K562 (cell line): ENCODE results near the gene PDE6B. TPM values are rescaled to one million over a fixed set of nuclear protein-coding genes. Genes with fewer than 3 reads are reported as not detected.

ENCODE experiments used
- BRD4 ChIP-seq: fragments of 200-600 bp; sonication (generic); IDR thresholded peaks from 2 replicates; pipeline ENCODE4 v1.6.1; 2017; ENCODE audit warnings: inconsistent platforms
- CTCF ChIP-seq, 3 experiments: IDR thresholded peaks in 2 of 3; conservative IDR thresholded peaks in 1 of 3; 2 replicates each; pipeline ENCODE4 v1.5.1; 2011 to 2012; ENCODE audit warnings: low read length in 3 of 3, mild to moderate bottlenecking in 3 of 3, control low read depth in 2 of 3, improper control_type of control experiment in 1 of 3, inconsistent platforms in 1 of 3, low read depth in 1 of 3, mixed read lengths in 1 of 3, moderate library complexity in 1 of 3; ENCODE audit not compliant: insufficient read depth in 2 of 3
- IFI16 ChIP-seq: fragments of 250-450 bp; sonication (Bioruptor Pico); IDR thresholded peaks from 2 replicates; pipeline ENCODE4 v2.1.2; 2022; ENCODE audit warnings: mild to moderate bottlenecking, inconsistent platforms
- KAT7 ChIP-seq: sonication (generic); formaldehyde crosslinking; IDR thresholded peaks from 2 replicates; pipeline ENCODE4 v1.8.0; 2022; ENCODE audit warnings: missing genetic modification reagents, mild to moderate bottlenecking, borderline replicate concordance
- RAD21 ChIP-seq, 2 experiments: fragments of 250-450 bp in 1 of 2; fragments of 450-650 bp in 1 of 2; sonication (Bioruptor Pico) in 1 of 2; formaldehyde crosslinking in 1 of 2; IDR thresholded peaks in 1 of 2; conservative IDR thresholded peaks in 1 of 2; 2 replicates each; pipeline versions ENCODE4 v1.4.0 to v1.8.0; 2020 to 2022; ENCODE audit warnings: mild to moderate bottlenecking in 2 of 2, moderate library complexity in 1 of 2
- REST ChIP-seq, 2 experiments: fragments of 450-650 bp; formaldehyde crosslinking in 1 of 2; IDR thresholded peaks; 2 replicates each; pipeline versions ENCODE4 v1.4.0 to v1.6.1; 2014 to 2020; ENCODE audit warnings: mild to moderate bottlenecking in 2 of 2, borderline replicate concordance in 1 of 2, low read depth in 1 of 2
- SIN3B ChIP-seq: fragments of 450-650 bp; IDR thresholded peaks from 2 replicates; pipeline ENCODE4 v1.6.1; 2017; ENCODE audit warnings: low read depth, mild to moderate bottlenecking, moderate library complexity
- SMARCE1 ChIP-seq: fragments of 450-650 bp; IDR thresholded peaks from 2 replicates; pipeline ENCODE4 v1.7.1; 2016; ENCODE audit warnings: mild to moderate bottlenecking
- TFAP4 ChIP-seq: sonication (generic); formaldehyde crosslinking; IDR thresholded peaks from 2 replicates; pipeline ENCODE4 v1.8.0; 2022; ENCODE audit warnings: missing genetic modification reagents, mild to moderate bottlenecking, moderate library complexity, borderline replicate concordance
- polyA plus RNA-seq, 8 experiments: library from polyadenylated mRNA; depleted of rRNA in 4 of 8; stranded (reverse) in 5 of 8; unstranded in 3 of 8; fragments of >200 nt; fragmentation: Nextera tagmentation in 2 of 8; fragmentation: Illumina TruSeq in 1 of 8; extraction: Ambion mirVana in 2 of 8; extraction: Trizol in 1 of 8; gene quantifications; 2 replicates each; pipeline versions ENCODE4 v1.2.1 to v1.2.3, GENCODE V29; 2011 to 2014; ENCODE audit warnings: inconsistent platforms in 1 of 8, missing spikeins in 1 of 8
- total RNA-seq, 7 experiments: library from RNA; depleted of rRNA in 6 of 7; stranded (reverse); fragments of >200 nt in 6 of 7; fragmentation: Illumina TruSeq in 2 of 7; extraction: Trizol in 2 of 7; gene quantifications; 2 replicates each; pipeline versions ENCODE4 v1.2.1 to v1.2.3, GENCODE V29; 2011 to 2021; ENCODE audit warnings: low replicate concordance in 1 of 7

The PDE6B gene
- total and polyA plus RNA-seq, 9 of the 15 experiments (the other 6 are each of a cell fraction or from before 2014, with no cell fraction given) = 0.04 TPM; not detected in 8

GRCh38 chr4:602559-602942 is 22.8 kb upstream of the PDE6B start (continued):
- TF ChIP-seq REST (IDR thresholded peaks at IDR 0.05; ENCODE audit: borderline replicate concordance) = peak; percentile 40; the same call in 1 of the 2 replicates
- no peak for TF ChIP-seq REST (CRISPR knock-in tag; IDR thresholded peaks at IDR 0.05; ENCODE audit: low read depth)
- no peak for TF ChIP-seq SMARCE1
- TF ChIP-seq TFAP4 (CRISPR knock-in tag) = 0 out of 2 replicates have a peak, but pooled peaks have one; percentile 10
- TF ChIP-seq IFI16 (CRISPR knock-in tag) = no peak
- TF ChIP-seq SIN3B = no peak
- no peak for TF ChIP-seq KAT7 (CRISPR knock-in tag)
- TF ChIP-seq RAD21 (CRISPR knock-in tag; conservative IDR thresholded peaks at IDR 0.05 in 1 of 2, IDR thresholded peaks at IDR 0.05 in 1 of 2) = peak in 1 of 2 experiments; percentile 66; a peak in 2 of 4 replicates
- peak; percentile 71 to 84 (median 81) for TF ChIP-seq CTCF (IDR thresholded peaks at IDR 0.05 in 2 of 3, conservative IDR thresholded peaks at IDR 0.05 in 1 of 3; ENCODE audit: insufficient read depth in 2 of 3, low read depth in 1 of 3, low read length in 3 of 3)
- TF ChIP-seq BRD4 = no peak
